AG04449 (cell line): ENCODE results near the gene LDHD.

Experiments
- CTCF ChIA-PET: fragments of 350-600 bp; formaldehyde crosslinking; extraction: SDS; loops from one replicate; lab custom pipeline; 2021; ENCODE audit warnings: antibody characterized with exemption; lab: Yijun Ruan, JAX
- POLR2A ChIA-PET: fragments of 400-600, 350-600 bp; formaldehyde crosslinking; extraction: SDS; loops from one replicate; lab custom pipeline; 2020; ENCODE audit warnings: antibody characterized with exemption, inconsistent platforms; lab: Yijun Ruan, JAX
- DNase-seq: peaks from one replicate; pipeline ENCODE4 v3.0.0-alpha.2; 2010; ENCODE audit warnings: low read depth, low spot score
- H3K4me3 ChIP-seq: 2 replicates; pipeline ENCODE4 v1.5.1; 2011; ENCODE audit warnings: low read depth, mild to moderate bottlenecking, control low read depth, low read length
- CTCF ChIP-seq: IDR thresholded peaks from one replicate; pipeline ENCODE4 v1.5.1; 2011; ENCODE audit warnings: mild to moderate bottlenecking, moderate library complexity, low read length, control low read depth, inconsistent platforms; ENCODE audit not compliant: insufficient read depth; ENCODE audit errors: missing control alignments

Gene LDHD

GRCh38 chr16:75062135-75062975 lies 54.2 kb downstream of the LDHD start:
- ChIA-PET CTCF (interaction anchor here (0.9 to 1.9 kb wide), 3 partner anchors 7 to 15 kb away, joined by 3 to 6 read pairs (median 6); no protein-coding TSS in a partner anchor), POLR2A (no interaction called here)
- no peak for TF ChIP-seq CTCF
- no peak overlapping the region for H3K4me3 ChIP-seq
- no peak for DNase-seq
